ENCODE data around the gene FAM83C. TPM values are rescaled to one million over a fixed set of nuclear protein-coding genes. Genes with fewer than 3 reads are reported as not detected.
A peak's percentile ranks its signal among the peaks of the same experiment; 100 is the strongest.

Gene FAM83C
- total RNA-seq, 1 experiment from 2014 or later = not detected

GRCh38 chr20:35277531-35278395 lies 14.5 kb downstream of the FAM83C start, which contains the start of gene MMP24OS:
Gene MMP24OS (minus strand): TSS chr20:35278122. CDS start chr20:35277929, 193 bp downstream.
- POLR2A ChIA-PET = interaction anchor here (0.6 to 7.3 kb wide), 20 partner anchors 9 to 370 kb away, joined by 3 to 92 read pairs (median 3); partner anchors contain the start of genes CEP250, EDEM2, SPAG4 and UQCC1
- Mint-ChIP-seq H3K9me3 (ENCODE audit: unreplicated experiment) (no peaks in the 10 kb centered on the region), H3K4me3 (ENCODE audit: unreplicated experiment) (peak within 1 kb of the TSS; percentile 98), H3K36me3 (ENCODE audit: insufficient read depth, unreplicated experiment) (peaks cover 66% of the 10 kb centered on the region), H3K4me1 (ENCODE audit: insufficient read depth, unreplicated experiment) (peaks cover 26% of the 10 kb centered on the region), H3K27ac (ENCODE audit: low read depth, unreplicated experiment) (peak within 1 kb of the TSS; percentile 87), H3K27me3 (ENCODE audit: insufficient read depth, unreplicated experiment) (no peaks in the 10 kb centered on the region)
- CTCF ChIA-PET = interaction anchor here (0.6 to 3.5 kb wide), 10 partner anchors 18 to 316 kb away, joined by 3 to 22 read pairs (median 4); partner anchors contain the start of gene CEP250
- intact Hi-C loops (cut with micrococcal nuclease) = no loop called here
- no TSS peak for BruUV-seq (replicated peaks)
- no peak for TF ChIP-seq CTCF (IDR thresholded peaks at IDR 0.05; ENCODE audit: unreplicated experiment)
- DNase-seq (ENCODE audit: unreplicated experiment) = peak; percentile 86

- DNase-seq (ENCODE audit: unreplicated experiment) = no peak
- H3K27me3 Mint-ChIP-seq (ENCODE audit: insufficient read depth, unreplicated experiment) = no peaks in the 10 kb centered on the region
- TF ChIP-seq CTCF (IDR thresholded peaks at IDR 0.05; ENCODE audit: unreplicated experiment) = no peak
- H3K27ac Mint-ChIP-seq (ENCODE audit: low read depth, unreplicated experiment) = peak overlapping the region; percentile 87
- H3K9me3 Mint-ChIP-seq (ENCODE audit: unreplicated experiment) = no peaks in the 10 kb centered on the region
- POLR2A ChIA-PET = interaction anchor here (1.0 to 7.3 kb wide), 11 partner anchors 8 to 370 kb away, joined by 3 to 92 read pairs (median 4); partner anchors contain the start of genes CEP250, EDEM2 and UQCC1
- H3K36me3 Mint-ChIP-seq (ENCODE audit: insufficient read depth, unreplicated experiment) = peaks cover 60% of the 10 kb centered on the region
- peak overlapping the region; percentile 98 for H3K4me3 Mint-ChIP-seq (ENCODE audit: unreplicated experiment)
- intact Hi-C loops (cut with micrococcal nuclease) = no loop called here
- BruUV-seq (replicated peaks) = TSS peak; percentile 15
- CTCF ChIA-PET = interaction anchor here (0.6 to 3.5 kb wide), 7 partner anchors 17 to 190 kb away, joined by 3 to 22 read pairs (median 4); no protein-coding TSS in a partner anchor
- peaks cover 26% of the 10 kb centered on the region for H3K4me1 Mint-ChIP-seq (ENCODE audit: insufficient read depth, unreplicated experiment)
These were observed 15.1 kb downstream of the FAM83C start for GRCh38 chr20:35277127-35277526.

GRCh38 chr20:35276408-35276807 lies 15.8 kb downstream of the FAM83C start:
- peaks cover 26% of the 10 kb centered on the region for H3K4me1 Mint-ChIP-seq (ENCODE audit: insufficient read depth, unreplicated experiment)
- intact Hi-C loops (cut with micrococcal nuclease) = no loop called here

More at GRCh38 chr20:35276408-35276807, 15.8 kb downstream of the FAM83C start:
- no peak for DNase-seq (ENCODE audit: unreplicated experiment)
- CTCF ChIA-PET = interaction anchor here (0.6 to 1.6 kb wide), 8 partner anchors 26 to 171 kb away, joined by 3 to 9 read pairs (median 4); no protein-coding TSS in a partner anchor
- Mint-ChIP-seq H3K36me3 (ENCODE audit: insufficient read depth, unreplicated experiment) (peaks cover 52% of the 10 kb centered on the region), H3K4me3 (ENCODE audit: unreplicated experiment) (peak overlapping the region; percentile 98), H3K9me3 (ENCODE audit: unreplicated experiment) (no peaks in the 10 kb centered on the region), H3K27ac (ENCODE audit: low read depth, unreplicated experiment) (no peak overlapping the region), H3K27me3 (ENCODE audit: insufficient read depth, unreplicated experiment) (no peaks in the 10 kb centered on the region)
- TF ChIP-seq CTCF (IDR thresholded peaks at IDR 0.05; ENCODE audit: unreplicated experiment) = no peak
- POLR2A ChIA-PET = interaction anchor here (0.5 to 7.3 kb wide), 6 partner anchors 8 to 178 kb away, joined by 3 to 92 read pairs (median 15); partner anchors contain the start of genes CEP250, EDEM2 and EIF6
- BruUV-seq (replicated peaks) = no TSS peak
